ENCODE data around the gene CRIM1. TPM values are rescaled to one million over a fixed set of nuclear protein-coding genes. Genes with fewer than 3 reads are reported as not detected.

CRIM1 gene
- total RNA-seq, 1 donor from 2014 or later: 25.8 TPM

GRCh38 chr2:36526226-36526625 lies 170.6 kb downstream of the CRIM1 start:
- Mint-ChIP-seq H3K36me3 (ENCODE audit: insufficient read depth) (peaks cover 11% of the 10 kb centered on the region), H3K27ac (no peak overlapping the region), H3K27me3 (no peaks in the 10 kb centered on the region), H3K4me3 (ENCODE audit: low read depth) (no peak overlapping the region), H3K9me3 (ENCODE audit: low read depth) (no peaks in the 10 kb centered on the region), H3K4me1 (ENCODE audit: low read depth) (peaks cover 5% of the 10 kb centered on the region)
- no peak for TF ChIP-seq CTCF (IDR thresholded peaks at IDR 0.05; ENCODE audit: unreplicated experiment)
- DNase-seq (ENCODE audit: low spot score, unreplicated experiment): no peak

GRCh38 chr2:36528274-36528673 lies 172.7 kb downstream of the CRIM1 start:
- Mint-ChIP-seq H3K9me3 (ENCODE audit: low read depth) (no peaks in the 10 kb centered on the region), H3K36me3 (ENCODE audit: insufficient read depth) (peaks cover 8% of the 10 kb centered on the region), H3K27me3 (no peaks in the 10 kb centered on the region), H3K4me3 (ENCODE audit: low read depth) (no peak overlapping the region), H3K4me1 (ENCODE audit: low read depth) (peaks cover 5% of the 10 kb centered on the region), H3K27ac (no peak overlapping the region)
- TF ChIP-seq CTCF (IDR thresholded peaks at IDR 0.05; ENCODE audit: unreplicated experiment): no peak
- no peak for DNase-seq (ENCODE audit: low spot score, unreplicated experiment)

GRCh38 chr2:36528766-36529392 lies 173.3 kb downstream of the CRIM1 start:
- H3K4me1 Mint-ChIP-seq (ENCODE audit: low read depth): peaks cover 5% of the 10 kb centered on the region
- no peak for DNase-seq (ENCODE audit: low spot score, unreplicated experiment)
- no peak overlapping the region for H3K27ac Mint-ChIP-seq
- no peaks in the 10 kb centered on the region for H3K27me3 Mint-ChIP-seq
- H3K4me3 Mint-ChIP-seq (ENCODE audit: low read depth): no peak overlapping the region
- H3K36me3 Mint-ChIP-seq (ENCODE audit: insufficient read depth): peaks cover 5% of the 10 kb centered on the region
- H3K9me3 Mint-ChIP-seq (ENCODE audit: low read depth): no peaks in the 10 kb centered on the region
- TF ChIP-seq CTCF (IDR thresholded peaks at IDR 0.05; ENCODE audit: unreplicated experiment): no peak

- Mint-ChIP-seq H3K4me3 (ENCODE audit: low read depth) (no peak overlapping the region), H3K27me3 (no peaks in the 10 kb centered on the region), H3K4me1 (ENCODE audit: low read depth) (peaks cover 5% of the 10 kb centered on the region), H3K9me3 (ENCODE audit: low read depth) (no peaks in the 10 kb centered on the region), H3K27ac (no peak overlapping the region), H3K36me3 (ENCODE audit: insufficient read depth) (peaks cover 5% of the 10 kb centered on the region)
- no peak for DNase-seq (ENCODE audit: low spot score, unreplicated experiment)
- no peak for TF ChIP-seq CTCF (IDR thresholded peaks at IDR 0.05; ENCODE audit: unreplicated experiment)
Measured at GRCh38 chr2:36530178-36530982, 174.8 kb downstream of the CRIM1 start.

GRCh38 chr2:36530983-36531354 lies 175.4 kb downstream of the CRIM1 start:
- peaks cover 5% of the 10 kb centered on the region for H3K4me1 Mint-ChIP-seq (ENCODE audit: low read depth)
- TF ChIP-seq CTCF (IDR thresholded peaks at IDR 0.05; ENCODE audit: unreplicated experiment): peak; percentile 19
- no peak overlapping the region for H3K27ac Mint-ChIP-seq
- no peaks in the 10 kb centered on the region for H3K27me3 Mint-ChIP-seq
- no peaks in the 10 kb centered on the region for H3K9me3 Mint-ChIP-seq (ENCODE audit: low read depth)
- no peak for DNase-seq (ENCODE audit: low spot score, unreplicated experiment)
- H3K36me3 Mint-ChIP-seq (ENCODE audit: insufficient read depth): peaks cover 5% of the 10 kb centered on the region
- H3K4me3 Mint-ChIP-seq (ENCODE audit: low read depth): no peak overlapping the region

All from progenitor cell of endocrine pancreas (in vitro differentiated cells).